Measurements from ENCODE around the gene CEMIP. TPM values are rescaled to one million over a fixed set of nuclear protein-coding genes. Genes with fewer than 3 reads are reported as not detected.
"Not testable (repeated sequence)": the region's sequence is repeated elsewhere in the genome, so short reads cannot be mapped to it uniquely, and the experiment has no call there.

Gene CEMIP
- total and polyA plus RNA-seq, 3 experiments from 2014 or later, result not detected

- H3K27me3 ChIP-seq (ENCODE audit: insufficient read depth, low read length, poor library complexity, severe bottlenecking); DNase-seq; H3K27ac ChIP-seq (ENCODE audit: low read depth, low read length); H3K4me1 ChIP-seq (ENCODE audit: insufficient read depth, low read length); H3K27ac Mint-ChIP-seq; H3K4me3 Mint-ChIP-seq; H3K36me3 ChIP-seq (ENCODE audit: insufficient read depth, low read length); CTCF ChIA-PET; POLR2A ChIA-PET; H3K9me3 Mint-ChIP-seq; H3K4me3 ChIP-seq (ENCODE audit: low read length); H3K27me3 Mint-ChIP-seq; H3K9me3 ChIP-seq (ENCODE audit: low read length): not testable (repeated sequence)
- H3K36me3 Mint-ChIP-seq, result peaks cover 14 to 76% (median 35%) of the 10 kb centered on the region in 3 donors
- H3K4me1 Mint-ChIP-seq, result peaks cover 25 to 38% (median 38%) of the 10 kb centered on the region in 3 donors
These were observed 186.3 kb downstream of the CEMIP start for GRCh38 chr15:80965454-80965853.

GRCh38 chr15:80966431-80967197, 187.4 kb downstream of the CEMIP start:
- H3K27ac Mint-ChIP-seq, result peak overlapping the region in 1 of 8 donors; percentile 78
- POLR2A ChIA-PET, result no interaction called here
- H3K4me3 Mint-ChIP-seq, result no peak overlapping the region
- CTCF ChIA-PET, result interaction anchor here (1.1 kb wide), 1 partner anchor 510 kb away, joined by 3 read pairs; no protein-coding TSS in a partner anchor
- H3K27me3 ChIP-seq (ENCODE audit: insufficient read depth, low read length, poor library complexity, severe bottlenecking), result no peaks in the 10 kb centered on the region
- H3K4me1 Mint-ChIP-seq, result peaks cover 26 to 37% (median 36%) of the 10 kb centered on the region in 3 donors
- H3K27ac ChIP-seq (ENCODE audit: low read depth, low read length), result no peak overlapping the region
- no peaks in the 10 kb centered on the region for H3K36me3 ChIP-seq (ENCODE audit: insufficient read depth, low read length)
- H3K27me3 Mint-ChIP-seq, result peaks cover 0 to 3% of the 10 kb centered on the region in 2 donors
- no peak overlapping the region for H3K4me3 ChIP-seq (ENCODE audit: low read length)
- H3K9me3 ChIP-seq (ENCODE audit: low read length), result no peaks in the 10 kb centered on the region
- DNase-seq, result no peak
- H3K36me3 Mint-ChIP-seq, result peaks cover 12 to 71% (median 34%) of the 10 kb centered on the region in 3 donors
- H3K9me3 Mint-ChIP-seq, result peaks cover 0 to 7% (median 0%) of the 10 kb centered on the region in 5 donors
- no peaks in the 10 kb centered on the region for H3K4me1 ChIP-seq (ENCODE audit: insufficient read depth, low read length)

GRCh38 chr15:80967451-80967850, 188.3 kb downstream of the CEMIP start:
- Histone ChIP-seq H3K27ac (ENCODE audit: low read depth, low read length) (no peak overlapping the region), H3K36me3 (ENCODE audit: insufficient read depth, low read length) (no peaks in the 10 kb centered on the region), H3K4me3 (ENCODE audit: low read length) (no peak overlapping the region), H3K4me1 (ENCODE audit: insufficient read depth, low read length) (no peaks in the 10 kb centered on the region), H3K27me3 (ENCODE audit: insufficient read depth, low read length, poor library complexity, severe bottlenecking) (no peaks in the 10 kb centered on the region), H3K9me3 (ENCODE audit: low read length) (no peaks in the 10 kb centered on the region)
- POLR2A ChIA-PET, result no interaction called here
- H3K4me3 Mint-ChIP-seq, result no peak overlapping the region
- peaks cover 19 to 29% (median 28%) of the 10 kb centered on the region in 3 donors for H3K4me1 Mint-ChIP-seq
- H3K27ac Mint-ChIP-seq, result peak overlapping the region in 2 of 8 donors; percentile 30 to 78
- CTCF ChIA-PET, result interaction anchor here (0.6 to 2.2 kb wide), 3 partner anchors 9 to 512 kb away, joined by 3 to 9 read pairs (median 6); no protein-coding TSS in a partner anchor
- H3K27me3 Mint-ChIP-seq, result peaks cover 0 to 3% of the 10 kb centered on the region in 2 donors
- no peak for DNase-seq
- H3K36me3 Mint-ChIP-seq, result peaks cover 13 to 71% (median 26%) of the 10 kb centered on the region in 3 donors
- peaks cover 0 to 7% (median 0%) of the 10 kb centered on the region in 5 donors for H3K9me3 Mint-ChIP-seq

GRCh38 chr15:80967991-80968510, 188.9 kb downstream of the CEMIP start:
- peaks cover 13 to 69% (median 20%) of the 10 kb centered on the region in 3 donors for H3K36me3 Mint-ChIP-seq
- Histone ChIP-seq H3K4me1 (ENCODE audit: insufficient read depth, low read length) (no peaks in the 10 kb centered on the region), H3K4me3 (ENCODE audit: low read length) (no peak overlapping the region), H3K36me3 (ENCODE audit: insufficient read depth, low read length) (no peaks in the 10 kb centered on the region), H3K27me3 (ENCODE audit: insufficient read depth, low read length, poor library complexity, severe bottlenecking) (no peaks in the 10 kb centered on the region), H3K9me3 (ENCODE audit: low read length) (no peaks in the 10 kb centered on the region), H3K27ac (ENCODE audit: low read depth, low read length) (no peak overlapping the region)
- ChIA-PET POLR2A (no interaction called here), CTCF (interaction anchor here (0.8 to 2.2 kb wide), 5 partner anchors 9 to 512 kb away, joined by 3 to 11 read pairs (median 6); no protein-coding TSS in a partner anchor)
- H3K4me1 Mint-ChIP-seq, result peaks cover 13 to 23% (median 22%) of the 10 kb centered on the region in 3 donors
- no peak overlapping the region for H3K4me3 Mint-ChIP-seq
- peaks cover 0 to 3% of the 10 kb centered on the region in 2 donors for H3K27me3 Mint-ChIP-seq
- peak overlapping the region in 3 of 8 donors; percentile 27 to 42 (median 36) for H3K27ac Mint-ChIP-seq
- no peak for DNase-seq
- H3K9me3 Mint-ChIP-seq, result peaks cover 0 to 7% (median 0%) of the 10 kb centered on the region in 5 donors

- POLR2A ChIA-PET, result no interaction called here
- no peaks in the 10 kb centered on the region for H3K36me3 ChIP-seq (ENCODE audit: insufficient read depth, low read length)
- H3K9me3 Mint-ChIP-seq, result peaks cover 0 to 5% (median 0%) of the 10 kb centered on the region in 5 donors
These were observed 190.1 kb downstream of the CEMIP start for GRCh38 chr15:80969316-80969715.

GRCh38 chr15:80970018-80970657, 191.0 kb downstream of the CEMIP start:
- ChIA-PET POLR2A (no interaction called here), CTCF (interaction anchor here (0.6 to 2.2 kb wide), 21 partner anchors 9 to 519 kb away, joined by 3 to 13 read pairs (median 5); partner anchors contain the start of gene TLNRD1)
- Histone ChIP-seq H3K27ac (ENCODE audit: low read depth, low read length) (no peak overlapping the region), H3K4me1 (ENCODE audit: insufficient read depth, low read length) (no peaks in the 10 kb centered on the region), H3K9me3 (ENCODE audit: low read length) (no peaks in the 10 kb centered on the region), H3K27me3 (ENCODE audit: insufficient read depth, low read length, poor library complexity, severe bottlenecking) (no peaks in the 10 kb centered on the region), H3K4me3 (ENCODE audit: low read length) (no peak overlapping the region), H3K36me3 (ENCODE audit: insufficient read depth, low read length) (no peaks in the 10 kb centered on the region)
- peaks cover 0 to 3% of the 10 kb centered on the region in 2 donors for H3K27me3 Mint-ChIP-seq
- peak overlapping the region in 5 of 8 donors; percentile 26 to 59 (median 36) for H3K27ac Mint-ChIP-seq
- no peaks in the 10 kb centered on the region for H3K9me3 Mint-ChIP-seq
- H3K36me3 Mint-ChIP-seq, result peaks cover under 1 to 55% (median 8%) of the 10 kb centered on the region in 3 donors
- H3K4me3 Mint-ChIP-seq, result no peak overlapping the region
- peaks cover 16 to 18% (median 17%) of the 10 kb centered on the region in 3 donors for H3K4me1 Mint-ChIP-seq
- DNase-seq, result peak; percentile 34 to 60 (median 42)

More at GRCh38 chr15:80969316-80969715, 190.1 kb downstream of the CEMIP start:
- no peaks in the 10 kb centered on the region for H3K27me3 ChIP-seq (ENCODE audit: insufficient read depth, low read length, poor library complexity, severe bottlenecking)
- no peaks in the 10 kb centered on the region for H3K4me1 ChIP-seq (ENCODE audit: insufficient read depth, low read length)
- CTCF ChIA-PET, result interaction anchor here (0.6 to 2.2 kb wide), 22 partner anchors 8 to 519 kb away, joined by 3 to 13 read pairs (median 6); partner anchors contain the start of gene TLNRD1
- DNase-seq, result no peak
- H3K9me3 ChIP-seq (ENCODE audit: low read length), result no peaks in the 10 kb centered on the region
- Mint-ChIP-seq H3K27ac (no peak overlapping the region), H3K36me3 (peaks cover 9 to 63% (median 9%) of the 10 kb centered on the region in 3 donors), H3K4me3 (no peak overlapping the region), H3K27me3 (peaks cover 0 to 3% of the 10 kb centered on the region in 2 donors), H3K4me1 (peaks cover 12 to 14% (median 13%) of the 10 kb centered on the region in 3 donors)
- H3K27ac ChIP-seq (ENCODE audit: low read depth, low read length), result no peak overlapping the region
- H3K4me3 ChIP-seq (ENCODE audit: low read length), result no peak overlapping the region

- Histone ChIP-seq H3K4me1 (ENCODE audit: insufficient read depth, low read length) (no peaks in the 10 kb centered on the region), H3K9me3 (ENCODE audit: low read length) (no peaks in the 10 kb centered on the region), H3K4me3 (ENCODE audit: low read length) (no peak overlapping the region), H3K27me3 (ENCODE audit: insufficient read depth, low read length, poor library complexity, severe bottlenecking) (no peaks in the 10 kb centered on the region), H3K36me3 (ENCODE audit: insufficient read depth, low read length) (no peaks in the 10 kb centered on the region), H3K27ac (ENCODE audit: low read depth, low read length) (no peak overlapping the region)
- Mint-ChIP-seq H3K27ac (peak overlapping the region in 5 of 8 donors; percentile 33 to 69 (median 59)), H3K36me3 (peaks cover 0 to 52% (median 6%) of the 10 kb centered on the region in 3 donors), H3K4me1 (peaks cover 21 to 24% (median 22%) of the 10 kb centered on the region in 3 donors), H3K27me3 (peaks cover 0 to 3% of the 10 kb centered on the region in 2 donors), H3K4me3 (no peak overlapping the region), H3K9me3 (no peaks in the 10 kb centered on the region)
- ChIA-PET CTCF (interaction anchor here (1.0 to 2.1 kb wide), 19 partner anchors 9 to 520 kb away, joined by 3 to 13 read pairs (median 5); partner anchors contain the start of gene TLNRD1), POLR2A (no interaction called here)
- DNase-seq, result no peak
These were observed 191.5 kb downstream of the CEMIP start for GRCh38 chr15:80970658-80971057.

All from CD8-positive, alpha-beta memory T cell (primary cell).